ENCODE data around the gene UNCX. TPM values are rescaled to one million over a fixed set of nuclear protein-coding genes. Genes with fewer than 3 reads are reported as not detected.

UNCX gene
- total RNA-seq, 2 experiments from 2014 or later = not detected

DNA sequence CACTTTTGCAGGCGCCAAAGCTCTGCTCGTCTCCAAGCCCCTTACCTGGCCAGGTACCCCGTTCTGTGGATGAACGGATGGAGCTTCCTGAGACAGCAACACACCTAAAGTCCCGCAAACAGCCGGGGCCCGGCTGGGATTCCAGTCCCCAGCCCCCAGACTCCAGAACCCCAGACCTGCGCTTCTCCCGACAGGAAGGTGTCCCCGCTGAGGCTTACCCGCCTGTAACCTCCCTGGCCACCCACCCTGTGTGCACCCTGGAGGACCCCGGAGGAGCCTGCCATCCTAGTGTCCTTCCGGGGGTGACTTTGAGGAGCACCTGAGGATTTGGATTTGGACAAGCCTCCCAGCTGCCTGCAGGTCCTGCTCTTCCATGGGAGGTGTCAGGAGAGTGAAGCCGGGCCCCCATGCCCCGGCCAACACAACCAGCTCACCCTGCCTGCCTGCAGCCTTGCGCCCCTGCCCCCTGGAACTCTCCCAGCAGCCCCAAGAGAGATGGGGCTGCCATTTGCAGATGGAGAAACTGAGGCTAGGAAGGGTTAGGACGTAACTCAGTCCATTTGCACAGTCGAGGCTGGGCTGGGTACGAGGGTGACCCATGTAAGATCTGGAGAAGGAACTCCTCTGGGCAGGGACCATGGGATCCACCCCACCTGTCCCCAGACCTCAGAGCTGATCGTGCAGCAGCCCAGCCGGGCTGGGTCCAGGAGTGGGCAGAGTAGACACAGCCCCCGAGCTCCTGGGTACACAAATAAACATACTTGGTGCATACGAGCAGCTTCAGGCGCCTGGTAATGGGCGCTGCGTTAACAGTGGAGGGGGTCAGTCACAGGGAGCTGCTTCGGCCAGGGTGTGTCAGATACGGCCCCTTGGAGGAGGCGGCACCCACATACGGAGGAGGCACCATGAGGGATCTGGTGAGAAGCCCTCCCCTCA lies 31.9 kb downstream of the UNCX start:
- POLR2A ChIA-PET = interaction anchor here (0.5 kb wide), 1 partner anchor 63 kb away, joined by 3 read pairs; no protein-coding TSS in a partner anchor

GRCh38 chr7:1267016-1267900 lies 34.6 kb downstream of the UNCX start:
- H3K36me3 ChIP-seq (ENCODE audit: insufficient read depth, low read length) = no peaks in the 10 kb centered on the region
- ChIA-PET CTCF (ENCODE audit: unreplicated experiment) (no interaction called here), POLR2A (no interaction called here)
- TF ChIP-seq CTCF (conservative IDR thresholded peaks at IDR 0.05; ENCODE audit: low read length) (no peak), EZH2phosphoT487 (IDR thresholded peaks at IDR 0.05; ENCODE audit: borderline replicate concordance, low read depth, low read length) (no peak)
- no peaks in the 10 kb centered on the region for H3K9me2 ChIP-seq (ENCODE audit: insufficient read depth, low read length)
- H3K27ac ChIP-seq (ENCODE audit: low read depth, low read length, poor library complexity, severe bottlenecking) = no peak overlapping the region
- H4K20me1 ChIP-seq (ENCODE audit: insufficient read depth, low read length) = no peaks in the 10 kb centered on the region
- intact Hi-C loops (cut with micrococcal nuclease; ENCODE audit: unreplicated experiment) = no loop called here
- BruUV-seq (replicated peaks) = no TSS peak
- peaks cover 3% of the 10 kb centered on the region; the same call in 1 of the 2 replicates for H3K9me3 ChIP-seq (ENCODE audit: low read length)
- H3K79me2 ChIP-seq (ENCODE audit: insufficient read depth, low read depth, low read length) = no peaks in the 10 kb centered on the region
- H3K4me2 ChIP-seq (ENCODE audit: low read length) = no peak overlapping the region
- H3K4me3 ChIP-seq (ENCODE audit: low read depth, low read length, poor library complexity, severe bottlenecking) = no peak overlapping the region
- H2AFZ ChIP-seq (ENCODE audit: low read length) = no peak overlapping the region
- H3K4me1 ChIP-seq (ENCODE audit: insufficient read depth, low read length, poor library complexity, severe bottlenecking) = no peaks in the 10 kb centered on the region
- DNase-seq (ENCODE audit: low spot score) = no peak

More for the DNA sequence above, 31.9 kb downstream of the UNCX start:
- intact Hi-C loops (cut with micrococcal nuclease; ENCODE audit: unreplicated experiment) = no loop called here
- H3K79me2 ChIP-seq (ENCODE audit: insufficient read depth, low read depth, low read length) = no peaks in the 10 kb centered on the region
- H2AFZ ChIP-seq (ENCODE audit: low read length) = no peak overlapping the region
- no peak for TF ChIP-seq CTCF (conservative IDR thresholded peaks at IDR 0.05; ENCODE audit: low read length)
- no peak for TF ChIP-seq EZH2phosphoT487 (IDR thresholded peaks at IDR 0.05; ENCODE audit: borderline replicate concordance, low read depth, low read length)
- H3K4me3 ChIP-seq (ENCODE audit: low read depth, low read length, poor library complexity, severe bottlenecking) = no peak overlapping the region
- no TSS peak for BruUV-seq (replicated peaks)
- CTCF ChIA-PET (ENCODE audit: unreplicated experiment) = no interaction called here
- no peak for DNase-seq (ENCODE audit: low spot score)
- H3K9me2 ChIP-seq (ENCODE audit: insufficient read depth, low read length) = no peaks in the 10 kb centered on the region
- H3K4me1 ChIP-seq (ENCODE audit: insufficient read depth, low read length, poor library complexity, severe bottlenecking) = no peaks in the 10 kb centered on the region
- H4K20me1 ChIP-seq (ENCODE audit: insufficient read depth, low read length) = no peaks in the 10 kb centered on the region
- no peaks in the 10 kb centered on the region for H3K9me3 ChIP-seq (ENCODE audit: low read length)
- no peak overlapping the region for H3K27ac ChIP-seq (ENCODE audit: low read depth, low read length, poor library complexity, severe bottlenecking)
- H3K36me3 ChIP-seq (ENCODE audit: insufficient read depth, low read length) = no peaks in the 10 kb centered on the region
- H3K4me2 ChIP-seq (ENCODE audit: low read length) = no peak overlapping the region

Measured in OCI-LY7 (cell line).